Esophagus (tissue), 2 donors: Measurements from ENCODE around the gene DRICH1. TPM values are rescaled to one million over a fixed set of nuclear protein-coding genes. Genes with fewer than 3 reads are reported as not detected.
"Not testable (repeated sequence)": the region's sequence is repeated elsewhere in the genome, so short reads cannot be mapped to it uniquely, and the experiment has no call there.

Experiments
- H3K27ac ChIP-seq, 2 donors: one replicate each; pipeline ENCODE4 v1.5.1; 2013; ENCODE audit warnings: low read depth in 2 of 2, mild to moderate bottlenecking in 2 of 2, inconsistent platforms in 1 of 2, low read length in 1 of 2, moderate library complexity in 1 of 2
- H3K27me3 ChIP-seq, 2 donors: one replicate each; pipeline ENCODE4 v1.6.1; 2013; ENCODE audit warnings: low read length in 2 of 2, control low read depth in 1 of 2, mild to moderate bottlenecking in 1 of 2; ENCODE audit not compliant: insufficient read depth in 2 of 2, control insufficient read depth in 1 of 2
- H3K36me3 ChIP-seq, 2 donors: one replicate each; pipeline ENCODE4 v1.6.1; 2013; ENCODE audit warnings: low read length in 1 of 2; ENCODE audit not compliant: control insufficient read depth in 2 of 2, insufficient read depth in 2 of 2
- H3K4me1 ChIP-seq, 2 donors: one replicate each; pipeline ENCODE4 v1.6.1; 2013; ENCODE audit warnings: low read length in 1 of 2; ENCODE audit not compliant: control insufficient read depth in 2 of 2, insufficient read depth in 2 of 2
- H3K4me3 ChIP-seq, 2 donors: one replicate each; pipeline ENCODE4 v1.5.1; 2013; ENCODE audit warnings: low read length in 2 of 2, mild to moderate bottlenecking in 2 of 2, low read depth in 1 of 2, moderate library complexity in 1 of 2
- H3K9me3 ChIP-seq, 2 donors: one replicate each; pipeline ENCODE4 v1.6.1; 2013; ENCODE audit warnings: mild to moderate bottlenecking in 2 of 2, low read depth in 1 of 2, low read length in 1 of 2, moderate library complexity in 1 of 2; ENCODE audit not compliant: control insufficient read depth in 2 of 2, insufficient read depth in 1 of 2
- WGBS, 2 donors: extraction: QIAGEN DNeasy Blood & Tissue Kit; methylation state at CpG; one replicate each; pipeline ENCODE4 v1.1.7; 2013; 5-methylcytosine and 5-hydroxymethylcytosine counted together
- polyA plus RNA-seq, 2 donors: library from polyadenylated mRNA; stranded (reverse); fragments of 200-250 nt; gene quantifications; one replicate each; pipeline ENCODE4 v1.2.3, GENCODE V29; 2013
- donor health status: healthy with polysubstance abuse.
- donor health status: Bipolar disorder and iron deficiency.

DRICH1 gene
- polyA plus RNA-seq, 2 donors, result 0.15 to 0.57 TPM

- no peak overlapping the region for H3K4me3 ChIP-seq
- peaks cover 0 to 14% of the 10 kb centered on the region in 2 donors for H3K27me3 ChIP-seq
- H3K4me1 ChIP-seq, result peaks cover 4 to 6% of the 10 kb centered on the region in 2 donors
- 90 to 91% methylated on average over 7 of the region's 7 CpGs for WGBS, 2 donors
- no peak overlapping the region for H3K27ac ChIP-seq
- no peaks in the 10 kb centered on the region for H3K9me3 ChIP-seq
- no peaks in the 10 kb centered on the region for H3K36me3 ChIP-seq
Observed at GRCh38 chr22:23564276-23564675, 67.8 kb downstream of the DRICH1 start.

- Histone ChIP-seq H3K4me3 (no peak overlapping the region), H3K9me3 (no peaks in the 10 kb centered on the region), H3K4me1 (peaks cover 4 to 6% of the 10 kb centered on the region in 2 donors), H3K27me3 (peaks cover 0 to 14% of the 10 kb centered on the region in 2 donors), H3K27ac (no peak overlapping the region), H3K36me3 (no peaks in the 10 kb centered on the region)
- 90 to 93% methylated on average over 9 of the region's 9 CpGs for WGBS, 2 donors
Observed at GRCh38 chr22:23563111-23563510, 69.0 kb downstream of the DRICH1 start.

- WGBS, 2 donors, result 78 to 84% methylated on average over 4 of the region's 4 CpGs
- H3K27me3 ChIP-seq, result peaks cover 0 to 14% of the 10 kb centered on the region in 2 donors
- no peak overlapping the region for H3K27ac ChIP-seq
- H3K4me1 ChIP-seq, result peaks cover 4 to 6% of the 10 kb centered on the region in 2 donors
- no peaks in the 10 kb centered on the region for H3K9me3 ChIP-seq
- no peaks in the 10 kb centered on the region for H3K36me3 ChIP-seq
- no peak overlapping the region for H3K4me3 ChIP-seq
Observed at GRCh38 chr22:23562186-23562585, 69.9 kb downstream of the DRICH1 start.

GRCh38 chr22:23561025-23561510 is 71.1 kb downstream of the DRICH1 start:
- 84 to 92% methylated on average over 20 to 24 of the region's 24 CpGs for WGBS, 2 donors
- H3K36me3 ChIP-seq, H3K9me3 ChIP-seq, H3K27me3 ChIP-seq, H3K4me3 ChIP-seq, H3K4me1 ChIP-seq, H3K27ac ChIP-seq: not testable (repeated sequence)

GRCh38 chr22:23560215-23560614 is 71.9 kb downstream of the DRICH1 start:
- not testable (repeated sequence) for H3K9me3 ChIP-seq, H3K27me3 ChIP-seq, H3K36me3 ChIP-seq, H3K4me3 ChIP-seq, H3K27ac ChIP-seq, H3K4me1 ChIP-seq
- WGBS, 2 donors, result 35 to 59% methylated on average over 1 of the region's 1 CpG

Other genes with a start within 250 kb of the DRICH1 start
- gene IGLL1, start 52.0 kb downstream of the DRICH1 start, polyA plus RNA-seq, result not detected
- under 1 TPM; 0.40 to 0.73 TPM for gene RGL4, start 58.7 kb upstream of the DRICH1 start, polyA plus RNA-seq
- under 1 TPM; 0.40 to 0.92 TPM for gene ZNF70, start 118.8 kb upstream of the DRICH1 start, polyA plus RNA-seq
- under 1 TPM; 0.45 to 0.98 TPM for gene VPREB3, start 122.1 kb upstream of the DRICH1 start, polyA plus RNA-seq
- under 1 TPM in 1 of 2 donors, not detected in 1; 0.14 TPM for gene C22orf15, start 130.7 kb upstream of the DRICH1 start, polyA plus RNA-seq
- 100 to 1,000 TPM; 115 to 191 TPM for gene CHCHD10, start 135.7 kb upstream of the DRICH1 start, polyA plus RNA-seq
- gene MMP11, start 140.5 kb upstream of the DRICH1 start, polyA plus RNA-seq, result under 1 TPM; 0.49 to 0.53 TPM
- 10 to 100 TPM; 32.1 to 51.6 TPM for gene SMARCB1, start 154.6 kb upstream of the DRICH1 start, polyA plus RNA-seq
- 1 to 10 TPM in 1 of 2 donors, under 1 TPM in 1; 0.58 to 1.1 TPM for gene DERL3, start 206.7 kb upstream of the DRICH1 start, polyA plus RNA-seq
- 1 to 10 TPM; 2.5 to 3.9 TPM for gene SLC2A11, start 225.6 kb upstream of the DRICH1 start, polyA plus RNA-seq